Uterus (tissue), 4 donors: ENCODE results near the gene KRT6C. TPM values are rescaled to one million over a fixed set of nuclear protein-coding genes. Genes with fewer than 3 reads are reported as not detected.

Source experiments
- DNase-seq, 2 donors: peaks; one replicate each; pipeline ENCODE4 v3.0.0-alpha.2; 2019 to 2020
- H3K27ac ChIP-seq, 2 donors: fragments of 200-600 bp; sonication (generic); 1 replicate in 1 of 2; 2 replicates in 1 of 2; pipeline ENCODE4 v1.5.1; 2016 to 2018
- H3K27me3 ChIP-seq, 2 donors: fragments of 200-600 bp; sonication (generic); one replicate each; pipeline ENCODE4 v1.5.1; 2018 to 2019; ENCODE audit warnings: control low read depth in 1 of 2
- H3K36me3 ChIP-seq, 2 donors: fragments of 200-600 bp; sonication (generic); one replicate each; pipeline ENCODE4 v1.5.1; 2019; ENCODE audit warnings: control low read depth in 1 of 2
- H3K4me1 ChIP-seq, 2 donors: fragments of 200-600 bp; sonication (generic); one replicate each; pipeline ENCODE4 v1.5.1; 2018 to 2019; ENCODE audit warnings: control low read depth in 1 of 2
- H3K4me3 ChIP-seq, 2 donors: fragments of 200-600 bp; sonication (generic); 1 replicate in 1 of 2; 2 replicates in 1 of 2; pipeline ENCODE4 v1.5.1; 2018 to 2019; ENCODE audit warnings: mild to moderate bottlenecking in 1 of 2
- H3K9me3 ChIP-seq, 2 donors: fragments of 200-600 bp; sonication (generic); one replicate each; pipeline ENCODE4 v1.5.1; 2019; ENCODE audit warnings: control low read depth in 1 of 2
- POLR2A ChIP-seq, 2 donors: fragments of 450-650 bp; IDR thresholded peaks; one replicate each; pipeline ENCODE4 v1.6.1; 2016; ENCODE audit warnings: antibody characterized with exemption in 2 of 2, mild to moderate bottlenecking in 1 of 2, moderate library complexity in 1 of 2
- intact Hi-C: fragments of 100-400 bp; cut with DNase I; formaldehyde crosslinking; loops from one replicate; pipeline ENCODE4 v1.15.1; 2023; ENCODE audit warnings: low total_unique reads
- total RNA-seq, 4 donors: library from RNA; depleted of rRNA in 3 of 4; stranded (reverse); fragments of >200 nt in 3 of 4; gene quantifications; one replicate each; pipeline versions ENCODE4 v1.1.0 to v1.2.4, GENCODE V29; 2014 to 2023
- TF ChIP-seq, protein P1 (sequence below), 4 experiments: fragments of 200-600 bp in 2 of 4; fragments of 450-650 bp in 2 of 4; sonication (generic) in 2 of 4; IDR thresholded peaks; one replicate each; pipeline ENCODE4 v1.5.1; 2016 to 2019; ENCODE audit warnings: antibody characterized with exemption in 4 of 4, mild to moderate bottlenecking in 2 of 4, moderate library complexity in 1 of 4
- donor health status: DM: yes; HTN: yes; CAD: no.

KRT6C gene
- total RNA-seq, 4 donors from 2014 or later, result 0.14 to 0.34 TPM; not detected in 2

DNA sequence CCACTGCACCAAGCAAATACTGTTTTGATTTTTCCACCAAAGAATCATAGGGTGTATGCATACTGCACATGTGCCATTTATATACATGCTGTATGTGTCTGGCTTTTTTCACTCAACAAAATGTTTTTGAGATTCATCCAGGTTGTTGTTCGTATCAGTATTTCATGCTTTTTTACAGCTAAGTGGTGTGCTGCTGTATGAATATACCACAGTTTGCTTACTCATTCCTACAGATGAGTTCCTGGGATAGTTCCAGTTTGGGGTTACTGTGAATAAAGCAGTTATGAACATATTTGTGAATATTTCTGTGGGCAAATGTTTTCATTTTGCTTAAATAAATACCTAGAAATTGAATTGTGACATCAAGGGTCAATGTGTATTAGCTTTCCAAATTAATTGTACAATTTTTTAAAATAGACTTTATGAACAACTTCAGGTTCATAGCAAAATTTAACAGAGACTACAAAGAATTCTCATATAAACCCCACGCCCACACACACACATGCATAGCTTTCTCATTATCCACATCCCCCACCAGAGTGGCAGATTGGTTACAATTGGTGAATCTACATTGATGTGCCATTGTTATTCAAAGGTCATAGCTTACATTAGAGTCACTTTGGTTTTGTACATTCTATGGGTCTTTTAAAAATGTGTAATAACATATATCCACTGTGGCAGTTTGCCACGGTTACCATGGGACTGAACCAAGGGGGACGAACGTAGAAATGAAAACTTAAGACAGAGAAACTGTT lies 26.4 kb upstream of the KRT6C start:
- Histone ChIP-seq H3K9me3 (no peaks in the 10 kb centered on the region), H3K27ac (no peak overlapping the region), H3K36me3 (no peaks in the 10 kb centered on the region), H3K4me3 (no peak overlapping the region), H3K4me1 (no peaks in the 10 kb centered on the region), H3K27me3 (no peaks in the 10 kb centered on the region)
- DNase-seq, result no peak
- TF ChIP-seq, protein P1, sequence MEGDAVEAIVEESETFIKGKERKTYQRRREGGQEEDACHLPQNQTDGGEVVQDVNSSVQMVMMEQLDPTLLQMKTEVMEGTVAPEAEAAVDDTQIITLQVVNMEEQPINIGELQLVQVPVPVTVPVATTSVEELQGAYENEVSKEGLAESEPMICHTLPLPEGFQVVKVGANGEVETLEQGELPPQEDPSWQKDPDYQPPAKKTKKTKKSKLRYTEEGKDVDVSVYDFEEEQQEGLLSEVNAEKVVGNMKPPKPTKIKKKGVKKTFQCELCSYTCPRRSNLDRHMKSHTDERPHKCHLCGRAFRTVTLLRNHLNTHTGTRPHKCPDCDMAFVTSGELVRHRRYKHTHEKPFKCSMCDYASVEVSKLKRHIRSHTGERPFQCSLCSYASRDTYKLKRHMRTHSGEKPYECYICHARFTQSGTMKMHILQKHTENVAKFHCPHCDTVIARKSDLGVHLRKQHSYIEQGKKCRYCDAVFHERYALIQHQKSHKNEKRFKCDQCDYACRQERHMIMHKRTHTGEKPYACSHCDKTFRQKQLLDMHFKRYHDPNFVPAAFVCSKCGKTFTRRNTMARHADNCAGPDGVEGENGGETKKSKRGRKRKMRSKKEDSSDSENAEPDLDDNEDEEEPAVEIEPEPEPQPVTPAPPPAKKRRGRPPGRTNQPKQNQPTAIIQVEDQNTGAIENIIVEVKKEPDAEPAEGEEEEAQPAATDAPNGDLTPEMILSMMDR (IDR thresholded peaks at IDR 0.05), result no peak
- TF ChIP-seq POLR2A (IDR thresholded peaks at IDR 0.05), result no peak
- intact Hi-C loops, result no loop called here

DNA sequence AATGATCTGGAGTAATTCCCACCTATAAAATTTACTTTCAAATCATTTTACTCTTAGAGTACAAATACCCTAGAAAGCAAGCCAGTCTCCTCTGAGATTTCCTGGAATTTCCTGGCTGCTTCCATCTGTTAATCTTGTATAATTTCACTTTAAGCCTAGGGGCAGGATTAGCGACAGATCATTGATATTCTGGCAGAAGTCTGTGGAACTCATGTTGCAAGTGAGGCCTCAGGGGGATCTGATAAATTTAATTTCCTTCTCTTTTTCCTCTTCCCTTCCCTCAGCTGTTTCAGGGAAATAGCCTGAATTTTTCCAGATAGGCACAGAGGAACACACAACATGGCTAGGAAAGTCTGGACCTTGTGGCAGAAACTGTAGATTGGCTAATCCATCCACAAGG lies 25.3 kb upstream of the KRT6C start:
- H3K36me3 ChIP-seq, result no peaks in the 10 kb centered on the region
- H3K4me1 ChIP-seq, result no peaks in the 10 kb centered on the region
- H3K4me3 ChIP-seq, result no peak overlapping the region
- intact Hi-C loops, result no loop called here
- no peaks in the 10 kb centered on the region for H3K9me3 ChIP-seq
- DNase-seq, result no peak
- H3K27ac ChIP-seq, result no peak overlapping the region
- H3K27me3 ChIP-seq, result no peaks in the 10 kb centered on the region
- TF ChIP-seq, protein P1 (IDR thresholded peaks at IDR 0.05), result no peak
- no peak for TF ChIP-seq POLR2A (IDR thresholded peaks at IDR 0.05)

DNA sequence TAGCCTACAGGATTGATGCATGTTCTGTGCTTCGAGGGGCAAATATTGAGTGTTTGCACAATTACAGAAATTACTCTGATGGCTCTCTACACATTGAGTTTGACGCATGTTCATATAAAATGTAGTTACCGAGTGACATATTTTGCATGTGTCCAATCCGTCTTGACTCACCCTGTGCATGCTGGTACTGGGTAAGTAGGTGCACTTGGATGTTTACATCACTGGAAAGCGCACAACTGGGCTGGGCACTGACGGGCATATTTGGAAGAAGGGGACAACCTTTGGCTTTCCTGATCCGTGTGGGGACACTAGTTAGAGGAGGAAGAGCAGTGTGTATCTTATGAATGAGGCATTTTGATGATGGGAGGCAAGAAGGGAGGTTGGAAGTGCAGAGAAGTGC lies 24.4 kb upstream of the KRT6C start:
- no peaks in the 10 kb centered on the region for H3K9me3 ChIP-seq
- no peak for TF ChIP-seq POLR2A (IDR thresholded peaks at IDR 0.05)
- TF ChIP-seq, protein P1 (IDR thresholded peaks at IDR 0.05), result no peak
- no peak for DNase-seq
- no peaks in the 10 kb centered on the region for H3K27me3 ChIP-seq
- no peak overlapping the region for H3K4me3 ChIP-seq
- no peaks in the 10 kb centered on the region for H3K4me1 ChIP-seq
- no peaks in the 10 kb centered on the region for H3K36me3 ChIP-seq
- intact Hi-C loops, result no loop called here
- no peak overlapping the region for H3K27ac ChIP-seq

GRCh38 chr12:52496590-52497071 lies 23.0 kb upstream of the KRT6C start:
- intact Hi-C loops, result no loop called here
- Histone ChIP-seq H3K4me3 (no peak overlapping the region), H3K27me3 (no peaks in the 10 kb centered on the region), H3K9me3 (no peaks in the 10 kb centered on the region), H3K4me1 (no peaks in the 10 kb centered on the region), H3K27ac (peak overlapping the region; percentile 4 to 46), H3K36me3 (no peaks in the 10 kb centered on the region)
- TF ChIP-seq, protein P1 (IDR thresholded peaks at IDR 0.05), result no peak
- no peak for TF ChIP-seq POLR2A (IDR thresholded peaks at IDR 0.05)
- peak in 1 of 2 donors; percentile 44 for DNase-seq

DNA sequence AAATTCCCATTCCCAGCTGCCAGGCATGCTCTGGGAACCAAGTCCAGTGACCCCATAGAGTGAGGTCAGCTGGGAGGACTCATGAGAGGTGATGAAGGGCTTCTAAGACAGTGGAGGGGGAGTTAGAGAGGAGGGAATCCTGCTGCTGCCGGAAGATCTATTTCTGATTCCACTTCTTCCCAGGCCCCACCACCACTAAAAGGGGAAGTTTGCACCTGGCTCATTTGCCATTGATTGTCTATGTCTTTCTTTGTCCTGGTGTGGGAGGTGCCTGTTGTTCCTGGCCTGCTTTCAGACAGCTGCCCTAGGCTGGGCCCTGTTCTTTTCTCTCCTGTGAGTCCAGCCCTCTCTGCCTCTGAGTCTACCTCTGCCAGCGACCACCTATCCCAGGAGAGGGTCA lies 22.4 kb upstream of the KRT6C start:
- Histone ChIP-seq H3K4me1 (no peaks in the 10 kb centered on the region), H3K27me3 (no peaks in the 10 kb centered on the region), H3K4me3 (no peak overlapping the region), H3K27ac (peak overlapping the region; percentile 4 to 46), H3K9me3 (no peaks in the 10 kb centered on the region), H3K36me3 (no peaks in the 10 kb centered on the region)
- intact Hi-C loops, result no loop called here
- no peak for TF ChIP-seq POLR2A (IDR thresholded peaks at IDR 0.05)
- TF ChIP-seq, protein P1 (IDR thresholded peaks at IDR 0.05), result no peak
- no peak for DNase-seq
